ENCODE data around the gene MOB2. TPM values are rescaled to one million over a fixed set of nuclear protein-coding genes. Genes with fewer than 3 reads are reported as not detected.
A peak's percentile ranks its signal among the peaks of the same experiment; 100 is the strongest.

Gene MOB2
- total RNA-seq, 1 donor from 2014 or later = 95.4 TPM

GRCh38 chr11:1454576-1454975, 32.0 kb downstream of the MOB2 start:
- Histone ChIP-seq H3K27ac (no peak overlapping the region), H3K9me3 (no peaks in the 10 kb centered on the region), H3K27me3 (no peaks in the 10 kb centered on the region), H3K36me3 (no peaks in the 10 kb centered on the region), H3K4me3 (no peak overlapping the region), H3K4me1 (peaks cover 8 to 19% of the 10 kb centered on the region in 2 donors)
- no peak for DNase-seq (ENCODE audit: low spot score in 2 of 2)
- intact Hi-C loops (cut with DNase I) = no loop called here
- no peak for TF ChIP-seq CTCF (IDR thresholded peaks at IDR 0.05)

DNA sequence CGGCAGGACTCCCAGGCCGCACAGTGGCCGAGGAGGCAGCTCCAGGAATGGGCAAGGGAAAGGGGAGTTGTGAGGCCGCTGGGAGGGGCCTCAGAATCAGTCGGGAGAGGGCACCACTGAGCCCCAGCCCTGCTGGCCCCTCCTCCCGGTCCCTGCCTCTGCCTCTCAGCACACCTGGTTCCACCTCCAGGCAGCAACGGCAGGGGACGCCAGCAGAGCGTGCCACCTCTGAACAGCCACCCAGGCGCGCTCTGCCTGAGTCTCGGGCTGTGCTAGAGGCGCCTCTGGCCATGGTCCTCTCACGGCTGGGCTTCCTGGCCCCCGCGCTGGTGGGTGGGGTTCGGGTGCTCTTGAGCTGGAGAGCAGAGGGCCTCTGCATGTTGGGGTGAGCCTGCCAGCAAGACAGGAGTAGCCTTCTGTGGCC, 33.0 kb downstream of the MOB2 start:
- Histone ChIP-seq H3K27me3 (no peaks in the 10 kb centered on the region), H3K36me3 (no peaks in the 10 kb centered on the region), H3K9me3 (no peaks in the 10 kb centered on the region), H3K4me1 (peaks cover 5 to 9% of the 10 kb centered on the region in 2 donors), H3K4me3 (no peak overlapping the region), H3K27ac (no peak overlapping the region)
- DNase-seq (ENCODE audit: low spot score in 2 of 2) = no peak
- intact Hi-C loops (cut with DNase I) = loop anchor here (1.0 kb wide), 1 partner anchor 62 kb away; no protein-coding TSS in a partner anchor
- TF ChIP-seq CTCF (IDR thresholded peaks at IDR 0.05) = peak; percentile 23 to 55 (median 30)

DNA sequence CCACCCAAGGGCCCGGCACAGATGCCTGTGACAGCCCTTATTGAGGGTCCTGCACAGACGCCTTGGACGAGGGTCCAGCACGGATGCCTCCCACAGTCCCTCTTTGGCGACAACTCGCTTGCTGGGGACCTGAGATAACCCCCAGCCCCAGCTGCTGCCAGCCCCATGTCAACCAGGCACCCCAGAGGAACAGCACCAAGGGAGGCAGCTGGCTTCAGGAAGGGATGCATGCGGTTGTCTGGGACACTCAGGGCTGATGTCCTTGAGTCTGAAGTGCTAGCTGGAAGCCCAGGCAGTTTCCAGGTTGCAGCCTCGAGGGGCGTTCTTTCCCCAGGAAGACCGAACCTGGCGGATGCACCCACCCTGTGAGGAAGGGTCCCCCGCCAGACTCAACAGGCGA, 33.8 kb downstream of the MOB2 start:
- intact Hi-C loops (cut with DNase I) = loop anchor here (1.0 kb wide), 1 partner anchor 63 kb away; no protein-coding TSS in a partner anchor
- no peaks in the 10 kb centered on the region for H3K36me3 ChIP-seq
- no peak for TF ChIP-seq CTCF (IDR thresholded peaks at IDR 0.05)

DNA sequence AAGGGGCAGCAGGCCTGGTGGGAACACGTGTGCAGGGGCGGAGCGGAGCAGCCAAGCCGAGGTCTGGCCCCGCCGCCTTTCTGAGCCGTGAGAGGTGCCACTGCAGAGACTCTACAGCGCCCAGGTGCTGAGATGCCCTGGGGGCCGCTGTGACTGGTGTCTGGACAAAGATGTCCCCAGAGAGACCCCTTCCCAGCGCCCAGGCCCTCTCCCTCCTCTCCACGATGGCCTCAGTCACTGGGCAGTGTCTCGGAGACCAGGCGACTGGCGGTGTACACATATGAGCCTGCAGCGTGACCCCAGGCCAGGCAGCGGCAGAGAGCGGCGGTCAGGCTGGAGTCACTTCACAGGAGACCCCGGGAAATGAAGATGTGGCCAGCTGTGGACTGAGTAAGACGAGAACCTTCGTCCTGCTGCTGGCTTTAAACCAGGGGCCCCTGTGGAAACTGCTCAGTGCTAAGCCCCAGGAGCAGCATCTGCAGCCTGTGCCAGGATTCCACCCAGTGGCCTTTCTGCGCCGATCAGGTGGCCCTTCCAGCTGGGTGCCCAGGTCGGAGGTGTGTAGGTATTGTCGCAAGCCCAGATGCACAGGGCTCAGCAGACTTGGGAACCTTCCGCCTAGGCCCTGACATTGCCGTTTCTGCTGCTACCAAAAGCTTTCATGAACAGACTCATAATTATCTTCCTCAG, 34.7 kb downstream of the MOB2 start:
- no peak for TF ChIP-seq CTCF (IDR thresholded peaks at IDR 0.05)
- Histone ChIP-seq H3K4me1 (peaks cover 0 to 4% of the 10 kb centered on the region in 2 donors), H3K27ac (no peak overlapping the region)

More for the DNA sequence above, 33.8 kb downstream of the MOB2 start:
- H3K4me3 ChIP-seq = no peak overlapping the region
- no peak overlapping the region for H3K27ac ChIP-seq
- no peak for DNase-seq (ENCODE audit: low spot score in 2 of 2)
- no peaks in the 10 kb centered on the region for H3K9me3 ChIP-seq
- H3K27me3 ChIP-seq = no peaks in the 10 kb centered on the region
- peaks cover 0 to 4% of the 10 kb centered on the region in 2 donors for H3K4me1 ChIP-seq

DNA sequence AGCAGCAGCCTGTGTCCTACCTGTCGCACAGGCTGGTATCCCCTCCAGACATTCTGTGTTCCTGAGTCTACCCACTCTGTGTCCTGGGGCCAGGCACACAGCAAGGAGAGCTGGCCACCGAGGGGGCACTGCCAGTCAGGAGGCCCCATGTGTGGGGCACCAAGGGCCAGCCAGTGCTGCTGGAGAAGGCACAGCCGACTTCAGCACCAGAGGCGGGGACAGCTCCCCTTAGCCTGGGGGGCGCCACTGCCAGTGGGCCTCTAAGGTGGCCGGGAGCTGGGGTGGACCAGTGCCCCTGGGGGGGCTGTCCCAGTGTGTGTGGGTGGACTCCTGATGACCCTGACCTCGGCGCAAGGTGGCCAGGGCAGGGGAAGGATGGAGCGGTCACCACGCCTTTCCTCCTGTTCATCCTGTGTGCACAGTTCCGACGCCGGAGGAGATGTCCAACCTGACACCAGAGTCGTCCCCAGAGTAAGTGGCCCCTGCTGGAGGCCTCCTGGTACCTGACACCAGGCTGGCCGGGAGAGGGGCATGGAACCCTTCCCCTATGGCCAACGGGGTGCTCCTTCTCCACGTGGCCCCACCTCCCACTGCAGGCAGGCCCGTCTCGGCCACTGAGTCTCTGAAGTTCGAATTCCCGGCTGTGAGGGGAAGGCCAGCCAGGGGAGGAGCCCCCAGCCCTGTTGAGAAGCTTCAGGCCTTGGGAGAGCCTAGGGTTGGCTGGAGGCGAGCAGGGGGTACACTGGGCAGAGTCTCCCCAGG, 35.4 kb downstream of the MOB2 start:
- no peak overlapping the region for H3K27ac ChIP-seq
- no peak for DNase-seq (ENCODE audit: low spot score in 2 of 2)
- H3K4me1 ChIP-seq = peaks cover 0 to 4% of the 10 kb centered on the region in 2 donors
- intact Hi-C loops (cut with DNase I) = no loop called here
- no peaks in the 10 kb centered on the region for H3K27me3 ChIP-seq
- no peaks in the 10 kb centered on the region for H3K9me3 ChIP-seq
- no peaks in the 10 kb centered on the region for H3K36me3 ChIP-seq
- no peak for TF ChIP-seq CTCF (IDR thresholded peaks at IDR 0.05)
- H3K4me3 ChIP-seq = no peak overlapping the region

More for the DNA sequence above, 34.7 kb downstream of the MOB2 start:
- H3K9me3 ChIP-seq = no peaks in the 10 kb centered on the region
- DNase-seq (ENCODE audit: low spot score in 2 of 2) = no peak
- intact Hi-C loops (cut with DNase I) = no loop called here
- no peaks in the 10 kb centered on the region for H3K27me3 ChIP-seq
- no peaks in the 10 kb centered on the region for H3K36me3 ChIP-seq
- H3K4me3 ChIP-seq = no peak overlapping the region

Data from ascending aorta (tissue), 2 donors.